Cardiac septum (tissue), 1 donor: Measurements from ENCODE around the gene LRRC4B. TPM values are rescaled to one million over a fixed set of nuclear protein-coding genes. Genes with fewer than 3 reads are reported as not detected.
A peak's percentile ranks its signal among the peaks of the same experiment; 100 is the strongest.
"Not testable (repeated sequence)": the region's sequence is repeated elsewhere in the genome, so short reads cannot be mapped to it uniquely, and the experiment has no call there.

Experiments used
- DNase-seq: peaks from one replicate; pipeline ENCODE4 v3.0.0-alpha.2; 2020; ENCODE audit warnings: low spot score
- intact Hi-C: fragments of 100-400 bp; cut with DNase I; formaldehyde crosslinking; loops from one replicate; pipeline ENCODE4 v1.14.0; 2022
- total RNA-seq: library from RNA; stranded (reverse); fragmentation: NEBNext Ultra II Directional; extraction: Animal tissue kit (Norgen Biotek cat#: 25700); gene quantifications from one replicate; pipeline ENCODE4 v1.2.1, GENCODE V29; 2021
- donor health status: DM: no; HTN: no; CAD: no.

The LRRC4B gene
- total RNA-seq, 1 donor from 2014 or later, result 0.81 TPM

- no peak for DNase-seq
- intact Hi-C loops, result loop anchor here (5.0 kb wide), 1 partner anchor 102 kb away; the partner anchor contains the start of gene NR1H2
These were observed 89.1 kb downstream of the LRRC4B start for GRCh38 chr19:50478901-50479715.

GRCh38 chr19:50477751-50478515, 90.3 kb downstream of the LRRC4B start:
- intact Hi-C loops, result loop anchor here (2.0 to 5.0 kb wide), 2 partner anchors 33 to 101 kb away; partner anchors contain the start of genes JOSD2 and NR1H2
- no peak for DNase-seq

GRCh38 chr19:50476907-50477238, 91.4 kb downstream of the LRRC4B start:
- DNase-seq, result no peak
- intact Hi-C loops, result loop anchor here (2.0 to 5.0 kb wide), 2 partner anchors 34 to 100 kb away; partner anchors contain the start of genes JOSD2 and NR1H2

GRCh38 chr19:50476224-50476906, 91.9 kb downstream of the LRRC4B start, which contains the start of the genes EMC10 and GARIN5A:
Gene EMC10 (plus strand): TSS chr19:50476507. CDS start chr19:50476545, 38 bp downstream.
Gene GARIN5A (minus strand): TSS chr19:50476848. CDS start chr19:50476388, 460 bp downstream.
- DNase-seq, result peak; percentile 91
- intact Hi-C loops, result loop anchor here (2.0 to 5.0 kb wide), 2 partner anchors 34 to 99 kb away; partner anchors contain the start of genes JOSD2 and NR1H2

GRCh38 chr19:50475736-50476223, 92.5 kb downstream of the LRRC4B start:
- no peak for DNase-seq
- intact Hi-C loops, result loop anchor here (2.0 to 5.0 kb wide), 2 partner anchors 35 to 98 kb away; partner anchors contain the start of genes JOSD2 and NR1H2

GRCh38 chr19:50475101-50475568, 93.1 kb downstream of the LRRC4B start:
- no peak for DNase-seq
- intact Hi-C loops, result loop anchor here (5.0 kb wide), 1 partner anchor 98 kb away; the partner anchor contains the start of gene NR1H2

- intact Hi-C loops, DNase-seq: not testable (repeated sequence)
These were observed 94.9 kb downstream of the LRRC4B start for GRCh38 chr19:50473336-50473735.

- intact Hi-C loops, result no loop called here
- no peak for DNase-seq
These were observed 99.4 kb downstream of the LRRC4B start for GRCh38 chr19:50468818-50469217.

GRCh38 chr19:50467566-50467965, 100.7 kb downstream of the LRRC4B start:
- intact Hi-C loops, result no loop called here
- no peak for DNase-seq

Other genes starting within 250 kb of the LRRC4B start
- 3.8 TPM for gene KCNC3, start 239.1 kb downstream of the LRRC4B start, total RNA-seq
- 0.24 TPM for gene NAPSA, start 202.8 kb downstream of the LRRC4B start, total RNA-seq
- 86.3 TPM for gene NR1H2, start 192.0 kb downstream of the LRRC4B start, total RNA-seq
- gene POLD1, start 184.1 kb downstream of the LRRC4B start, total RNA-seq, result 8.0 TPM
- gene SPIB, start 149.5 kb downstream of the LRRC4B start, total RNA-seq, result not detected
- gene MYBPC2, start 135.5 kb downstream of the LRRC4B start, total RNA-seq, result not detected
- gene EMC10, start 91.9 kb downstream of the LRRC4B start, total RNA-seq, result 106 TPM
- 1.1 TPM for gene GARIN5A, start 91.6 kb downstream of the LRRC4B start, total RNA-seq
- gene JOSD2, start 57.2 kb downstream of the LRRC4B start, total RNA-seq, result 36.1 TPM
- gene ASPDH, start 54.5 kb downstream of the LRRC4B start, total RNA-seq, result not detected
- gene SYT3, start 71.4 kb upstream of the LRRC4B start, total RNA-seq, result not detected
- 2.1 TPM for gene C19orf81, start 81.0 kb upstream of the LRRC4B start, total RNA-seq
- gene SHANK1, start 151.4 kb upstream of the LRRC4B start, total RNA-seq, result 1.3 TPM
- 5.1 TPM for gene CLEC11A, start 154.9 kb upstream of the LRRC4B start, total RNA-seq
- gene GPR32, start 202.0 kb upstream of the LRRC4B start, total RNA-seq, result not detected
- not detected for gene ACP4, start 222.0 kb upstream of the LRRC4B start, total RNA-seq